Mesenchymal stem cell (in vitro differentiated cells and primary cell): ENCODE results near the gene DTWD2.

Experiments
- DNase-seq: peaks from one replicate; pipeline ENCODE4 v3.0.0-alpha.2; 2013
- H2AFZ ChIP-seq: one replicate; pipeline ENCODE4 v1.6.1; 2013; ENCODE audit warnings: low read depth, mild to moderate bottlenecking, control low read depth, inconsistent platforms, low read length, moderate library complexity
- H2AK5ac ChIP-seq: 2 replicates; pipeline ENCODE4 v1.6.1; 2013; ENCODE audit warnings: low read length, moderate library complexity, mild to moderate bottlenecking, inconsistent platforms; ENCODE audit not compliant: severe bottlenecking
- H2BK120ac ChIP-seq: one replicate; pipeline ENCODE4 v1.6.1; 2013; ENCODE audit warnings: low read depth, mild to moderate bottlenecking, inconsistent platforms, low read length, moderate library complexity
- H2BK12ac ChIP-seq, 2 experiments: one replicate each; pipeline ENCODE4 v1.6.1; 2013; ENCODE audit warnings: inconsistent platforms in 2 of 2, low read length in 2 of 2, mild to moderate bottlenecking in 2 of 2, moderate library complexity in 2 of 2, control low read depth in 1 of 2
- H2BK15ac ChIP-seq: one replicate; pipeline ENCODE4 v1.6.1; 2013; ENCODE audit warnings: mild to moderate bottlenecking, low read depth, inconsistent platforms; ENCODE audit not compliant: poor library complexity, severe bottlenecking
- H2BK5ac ChIP-seq: 2 replicates; pipeline ENCODE4 v1.6.1; 2013; ENCODE audit warnings: low read depth, mild to moderate bottlenecking, low read length, control low read depth, inconsistent platforms; ENCODE audit not compliant: poor library complexity, severe bottlenecking
- H3K14ac ChIP-seq, 2 experiments: one replicate each; pipeline ENCODE4 v1.6.1; 2013; ENCODE audit warnings: inconsistent platforms in 2 of 2, low read length in 2 of 2, control low read depth in 1 of 2, mild to moderate bottlenecking in 1 of 2, moderate library complexity in 1 of 2
- H3K18ac ChIP-seq, 2 experiments: one replicate each; pipeline ENCODE4 v1.6.1; 2013; ENCODE audit warnings: inconsistent platforms in 2 of 2, low read length in 2 of 2, control low read depth in 1 of 2, low read depth in 1 of 2, mild to moderate bottlenecking in 1 of 2
- H3K23ac ChIP-seq, 2 experiments: one replicate each; pipeline ENCODE4 v1.6.1; 2013; ENCODE audit warnings: inconsistent platforms in 2 of 2, low read length in 2 of 2, mild to moderate bottlenecking in 2 of 2, moderate library complexity in 2 of 2, control low read depth in 1 of 2
- H3K27ac ChIP-seq: 2 replicates; pipeline ENCODE4 v1.5.1; 2013; ENCODE audit warnings: mild to moderate bottlenecking, moderate library complexity, low read length, control low read depth, inconsistent platforms; ENCODE audit not compliant: poor library complexity, severe bottlenecking
- H3K27me3 ChIP-seq, 2 experiments: 2 replicates each; pipeline versions ENCODE4 v1.6.1 to v1.7.0; 2013; ENCODE audit warnings: low read length in 2 of 2, mild to moderate bottlenecking in 2 of 2, moderate library complexity in 2 of 2, control low read depth in 1 of 2, inconsistent platforms in 1 of 2; ENCODE audit not compliant: control insufficient read depth in 1 of 2, insufficient read depth in 1 of 2
- H3K36me3 ChIP-seq, 2 experiments: 2 replicates each; pipeline versions ENCODE4 v1.6.1 to v1.7.0; 2013; ENCODE audit warnings: low read length in 2 of 2, control low read depth in 1 of 2, inconsistent platforms in 1 of 2, low read depth in 1 of 2, mild to moderate bottlenecking in 1 of 2; ENCODE audit not compliant: insufficient read depth in 2 of 2, control insufficient read depth in 1 of 2
- H3K4ac ChIP-seq, 2 experiments: one replicate each; pipeline ENCODE4 v1.6.1; 2013; ENCODE audit warnings: inconsistent platforms in 2 of 2, low read length in 2 of 2, mild to moderate bottlenecking in 2 of 2, moderate library complexity in 2 of 2, control low read depth in 1 of 2, low read depth in 1 of 2
- H3K4me1 ChIP-seq: 2 replicates; pipeline ENCODE4 v1.6.1; 2013; ENCODE audit warnings: low read depth, low read length, control low read depth; ENCODE audit not compliant: control insufficient read depth, insufficient read depth
- H3K4me2 ChIP-seq: 2 replicates; pipeline ENCODE4 v1.6.1; 2013; ENCODE audit warnings: low read length, mild to moderate bottlenecking, inconsistent platforms; ENCODE audit not compliant: poor library complexity, severe bottlenecking
- H3K4me3 ChIP-seq, 2 experiments: 2 replicates each; pipeline versions ENCODE4 v1.5.1 to v1.7.0; 2013; ENCODE audit warnings: low read length in 2 of 2, mild to moderate bottlenecking in 2 of 2, control low read depth in 1 of 2, low read depth in 1 of 2; ENCODE audit not compliant: insufficient read depth in 1 of 2
- H3K79me1 ChIP-seq: replicated peaks from 2 replicates; pipeline ENCODE4 v1.6.1; 2013; ENCODE audit warnings: mild to moderate bottlenecking, control low read depth, low read length, inconsistent platforms; ENCODE audit not compliant: poor library complexity, severe bottlenecking
- H3K9ac ChIP-seq: 2 replicates; pipeline ENCODE4 v1.7.0; 2013; ENCODE audit warnings: mild to moderate bottlenecking, low read length, moderate library complexity
- H3K9me3 ChIP-seq: 2 replicates; pipeline ENCODE4 v1.7.0; 2013; ENCODE audit warnings: mild to moderate bottlenecking, low read length; ENCODE audit not compliant: control insufficient read depth
- H4K8ac ChIP-seq: one replicate; pipeline ENCODE4 v1.6.1; 2013; ENCODE audit warnings: inconsistent platforms, mild to moderate bottlenecking, low read length, moderate library complexity
- H4K91ac ChIP-seq: one replicate; pipeline ENCODE4 v1.6.1; 2013; ENCODE audit warnings: mild to moderate bottlenecking, low read length, inconsistent platforms
- WGBS: methylation state at CpG from one replicate; pipeline ENCODE4 v1.1.7; 2013; ENCODE audit warnings: mixed read lengths; 5-methylcytosine and 5-hydroxymethylcytosine counted together

Gene DTWD2

GRCh38 chr5:118832974-118833373 is 155.4 kb downstream of the DTWD2 start:
- Histone ChIP-seq H3K79me1 (no peaks in the 10 kb centered on the region), H3K4me2 (no peak overlapping the region), H3K18ac (no peak overlapping the region), H3K27me3 (no peaks in the 10 kb centered on the region), H3K9me3 (no peaks in the 10 kb centered on the region), H2BK15ac (no peak overlapping the region), H2BK5ac (no peak overlapping the region), H2AK5ac (no peak overlapping the region), H3K4me3 (no peak overlapping the region), H3K4ac (no peak overlapping the region), H4K91ac (no peak overlapping the region), H4K8ac (no peak overlapping the region), H2AFZ (no peak overlapping the region), H3K4me1 (no peaks in the 10 kb centered on the region), H3K14ac (no peak overlapping the region), H2BK120ac (no peak overlapping the region), H3K36me3 (no peaks in the 10 kb centered on the region), H3K23ac (no peak overlapping the region), H3K27ac (no peak overlapping the region), H2BK12ac (no peak overlapping the region), H3K9ac (no peak overlapping the region)
- no peak for DNase-seq

DNA sequence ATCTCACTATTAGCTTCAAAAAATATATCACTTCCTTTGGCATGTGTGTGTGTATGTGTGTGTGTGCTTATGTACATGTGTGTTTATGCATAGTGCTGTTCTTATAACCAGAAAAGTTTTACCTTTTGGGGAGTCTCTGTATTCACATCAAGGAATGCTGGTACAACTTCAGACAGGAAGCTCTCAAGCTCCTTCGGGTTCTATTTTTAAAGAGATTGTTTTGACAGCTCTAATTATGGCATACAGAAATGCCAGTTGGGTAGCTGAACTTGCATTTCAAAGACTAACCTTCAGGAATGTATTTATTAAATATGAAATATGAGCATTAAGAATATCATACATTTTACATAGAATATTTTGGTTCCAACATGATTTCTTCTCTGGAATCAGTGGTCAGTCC is 163.1 kb downstream of the DTWD2 start:
- H2BK5ac ChIP-seq, result no peak overlapping the region
- H3K14ac ChIP-seq, result no peak overlapping the region
- no peaks in the 10 kb centered on the region for H3K27me3 ChIP-seq
- no peak overlapping the region for H2BK120ac ChIP-seq
- H3K9ac ChIP-seq, result no peak overlapping the region
- H3K36me3 ChIP-seq, result no peaks in the 10 kb centered on the region
- no peak overlapping the region for H2AK5ac ChIP-seq
- no peak overlapping the region for H3K4me2 ChIP-seq
- H3K4ac ChIP-seq, result no peak overlapping the region
- H2BK12ac ChIP-seq, result no peak overlapping the region
- H3K18ac ChIP-seq, result no peak overlapping the region
- H3K4me1 ChIP-seq, result no peaks in the 10 kb centered on the region
- no peak overlapping the region for H3K23ac ChIP-seq
- no peak overlapping the region for H4K91ac ChIP-seq
- no peaks in the 10 kb centered on the region for H3K79me1 ChIP-seq
- H3K9me3 ChIP-seq, result no peaks in the 10 kb centered on the region
- H2AFZ ChIP-seq, result no peak overlapping the region
- no peak for DNase-seq
- H3K4me3 ChIP-seq, result no peak overlapping the region
- H2BK15ac ChIP-seq, result no peak overlapping the region
- no peak overlapping the region for H4K8ac ChIP-seq
- 86% methylated on average over 1 of the region's 1 CpG for WGBS
- no peak overlapping the region for H3K27ac ChIP-seq

DNA sequence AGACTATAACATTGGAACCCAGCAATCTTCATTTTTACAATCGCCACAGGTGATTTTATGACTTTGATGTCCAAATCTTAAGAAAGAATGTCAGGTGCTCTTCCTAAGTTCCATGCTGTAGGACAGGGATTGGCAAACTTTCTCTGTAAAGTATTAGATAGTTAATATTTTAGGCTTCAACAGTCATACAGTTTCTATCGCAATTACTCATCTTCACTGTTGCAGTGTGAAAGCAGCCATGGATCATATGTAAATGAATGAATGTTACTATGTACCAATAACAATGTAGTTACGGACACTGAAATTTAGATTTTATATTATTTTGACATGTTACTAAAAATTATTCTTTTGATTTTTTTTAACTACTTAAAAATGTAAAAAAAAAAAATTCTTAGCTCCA is 169.7 kb downstream of the DTWD2 start:
- Histone ChIP-seq H2BK120ac (no peak overlapping the region), H3K27me3 (no peaks in the 10 kb centered on the region), H3K9ac (no peak overlapping the region), H4K8ac (no peak overlapping the region), H3K4me3 (no peak overlapping the region), H2BK12ac (no peak overlapping the region), H3K4me1 (no peaks in the 10 kb centered on the region), H3K4ac (no peak overlapping the region), H3K9me3 (peaks cover 2% of the 10 kb centered on the region), H3K14ac (no peak overlapping the region), H3K23ac (no peak overlapping the region), H2AFZ (no peak overlapping the region), H3K79me1 (no peaks in the 10 kb centered on the region), H3K36me3 (no peaks in the 10 kb centered on the region), H2BK5ac (no peak overlapping the region), H3K4me2 (no peak overlapping the region), H2BK15ac (no peak overlapping the region), H4K91ac (no peak overlapping the region), H2AK5ac (no peak overlapping the region), H3K27ac (no peak overlapping the region), H3K18ac (no peak overlapping the region)
- 100% methylated on average over 1 of the region's 3 CpGs for WGBS
- DNase-seq, result no peak

- DNase-seq, result no peak
- H3K4ac ChIP-seq, result no peak overlapping the region
- H4K91ac ChIP-seq, result no peak overlapping the region
- no peak overlapping the region for H3K27ac ChIP-seq
- no peak overlapping the region for H3K4me3 ChIP-seq
- no peak overlapping the region for H2AFZ ChIP-seq
- no peaks in the 10 kb centered on the region for H3K27me3 ChIP-seq
- no peak overlapping the region for H2BK120ac ChIP-seq
- H3K4me2 ChIP-seq, result no peak overlapping the region
- no peaks in the 10 kb centered on the region for H3K79me1 ChIP-seq
- H3K36me3 ChIP-seq, result no peaks in the 10 kb centered on the region
- no peak overlapping the region for H3K9ac ChIP-seq
- no peak overlapping the region for H3K23ac ChIP-seq
- H2BK12ac ChIP-seq, result no peak overlapping the region
- H2BK15ac ChIP-seq, result no peak overlapping the region
- no peak overlapping the region for H4K8ac ChIP-seq
- peaks cover 17% of the 10 kb centered on the region for H3K9me3 ChIP-seq
- WGBS, result 0% methylated on average over 1 of the region's 2 CpGs
- H3K4me1 ChIP-seq, result no peaks in the 10 kb centered on the region
- no peak overlapping the region for H2AK5ac ChIP-seq
- H3K18ac ChIP-seq, result no peak overlapping the region
- no peak overlapping the region for H3K14ac ChIP-seq
- no peak overlapping the region for H2BK5ac ChIP-seq
These were observed 179.9 kb downstream of the DTWD2 start for GRCh38 chr5:118808441-118808840.
